IMR-90 (cell line): ENCODE results near the gene ZMYND10. TPM values are rescaled to one million over a fixed set of nuclear protein-coding genes. Genes with fewer than 3 reads are reported as not detected.

Experiments used
- ATAC-seq: fragments of 200-7000 bp; cut with Tn5 transposase; 2 replicates; pipeline ENCODE4 v1.9.1; 2020; ENCODE audit warnings: low read depth, mild to moderate bottlenecking, moderate library complexity
- BruUV-seq: library from RNA; stranded (reverse); fragments of 400-500 nt; replicated peaks from 2 replicates; lab custom pipeline; 2021; lab: Mats Ljungman, UMichigan
- CTCF ChIA-PET: fragments of 300-600 bp; formaldehyde crosslinking; extraction: SDS; loops from one replicate; lab custom pipeline; 2021; ENCODE audit warnings: antibody characterized with exemption; lab: Yijun Ruan, JAX
- POLR2A ChIA-PET: fragments of 300-600 bp; sonication (Branson Sonifier 250); formaldehyde crosslinking; loops from one replicate; lab custom pipeline; 2022; ENCODE audit warnings: antibody characterized with exemption; ENCODE audit not compliant: unreplicated experiment; lab: Charles Lee
- DNase-seq: peaks from one replicate; pipeline ENCODE4 v3.0.0; 2013
- H2AFZ ChIP-seq: replicated peaks from 2 replicates; pipeline ENCODE3; 2013; ENCODE audit warnings: low read length, mild to moderate bottlenecking; ENCODE audit not compliant: poor library complexity
- H2AK5ac ChIP-seq: 2 replicates; pipeline ENCODE4 v1.6.1; 2013; ENCODE audit warnings: low read depth, low read length, inconsistent platforms
- H2AK9ac ChIP-seq: replicated peaks from 2 replicates; pipeline ENCODE3; 2013; ENCODE audit warnings: mild to moderate bottlenecking, low read depth, low read length, moderate library complexity; ENCODE audit not compliant: poor library complexity
- H2BK120ac ChIP-seq: 2 replicates; pipeline ENCODE4 v1.6.1; 2013; ENCODE audit warnings: low read depth, low read length, inconsistent platforms
- H2BK15ac ChIP-seq: 3 replicates; pipeline ENCODE4 v1.6.1; 2013; ENCODE audit warnings: low read depth, low read length, inconsistent platforms
- H2BK20ac ChIP-seq: 2 replicates; pipeline ENCODE4 v1.6.1; 2013; ENCODE audit warnings: low read depth, mild to moderate bottlenecking, inconsistent platforms, low read length, moderate library complexity
- H2BK5ac ChIP-seq: 2 replicates; pipeline ENCODE4 v1.6.1; 2013; ENCODE audit warnings: mild to moderate bottlenecking, low read depth, low read length, inconsistent platforms; ENCODE audit not compliant: poor library complexity, severe bottlenecking
- H3K14ac ChIP-seq: replicated peaks from 2 replicates; pipeline ENCODE4 v1.6.1; 2013; ENCODE audit warnings: low read depth, low read length, inconsistent platforms
- H3K18ac ChIP-seq: 2 replicates; pipeline ENCODE4 v1.6.1; 2013; ENCODE audit warnings: low read depth, low read length, control low read depth
- H3K23ac ChIP-seq: 2 replicates; pipeline ENCODE4 v1.6.1; 2013; ENCODE audit warnings: low read depth, low read length, inconsistent platforms
- H3K27ac ChIP-seq: 2 replicates; pipeline ENCODE4 v1.5.1; 2013; ENCODE audit warnings: mild to moderate bottlenecking, control low read depth, low read length; ENCODE audit not compliant: insufficient read depth
- H3K27me3 ChIP-seq: 2 replicates; pipeline ENCODE4 v1.6.1; 2013; ENCODE audit warnings: low read length; ENCODE audit not compliant: control insufficient read depth, insufficient read depth
- H3K36me3 ChIP-seq: 2 replicates; pipeline ENCODE4 v1.6.1; 2013; ENCODE audit warnings: low read length, mixed read lengths; ENCODE audit not compliant: control insufficient read depth, insufficient read depth
- H3K4ac ChIP-seq: 2 replicates; pipeline ENCODE4 v1.6.1; 2013; ENCODE audit warnings: low read depth, low read length, inconsistent platforms
- H3K4me1 ChIP-seq: 2 replicates; pipeline ENCODE4 v1.6.1; 2013; ENCODE audit warnings: low read length, mixed read lengths; ENCODE audit not compliant: control insufficient read depth, insufficient read depth
- H3K4me2 ChIP-seq: 2 replicates; pipeline ENCODE4 v1.6.1; 2013; ENCODE audit warnings: low read depth, mild to moderate bottlenecking, control low read depth, low read length, moderate library complexity
- H3K4me3 ChIP-seq: 2 replicates; pipeline ENCODE4 v1.5.1; 2013; ENCODE audit warnings: low read depth, mild to moderate bottlenecking, control low read depth, low read length, moderate library complexity; ENCODE audit not compliant: insufficient read depth
- H3K56ac ChIP-seq: 2 replicates; pipeline ENCODE4 v1.6.1; 2013; ENCODE audit warnings: low read length, inconsistent platforms; ENCODE audit not compliant: insufficient read depth; ENCODE audit errors: extremely low read depth
- H3K79me1 ChIP-seq, 2 experiments: 2 replicates each; pipeline ENCODE4 v1.6.1; 2013; ENCODE audit warnings: low read length in 2 of 2, inconsistent platforms in 1 of 2, low read depth in 1 of 2
- H3K9ac ChIP-seq: 2 replicates; pipeline ENCODE4 v1.6.1; 2013; ENCODE audit warnings: low read depth, low read length, control low read depth
- H3K9me1 ChIP-seq: 2 replicates; pipeline ENCODE4 v1.6.1; 2013; ENCODE audit warnings: low read length, inconsistent platforms; ENCODE audit not compliant: insufficient read depth
- H3K9me3 ChIP-seq: 2 replicates; pipeline ENCODE4 v1.6.1; 2013; ENCODE audit warnings: low read length; ENCODE audit not compliant: control insufficient read depth, insufficient read depth
- H4K20me1 ChIP-seq: 2 replicates; pipeline ENCODE4 v1.6.1; 2013; ENCODE audit warnings: low read length, inconsistent platforms; ENCODE audit not compliant: insufficient read depth
- H4K5ac ChIP-seq: 2 replicates; pipeline ENCODE4 v1.6.1; 2013; ENCODE audit warnings: mild to moderate bottlenecking, low read depth, low read length, control low read depth
- H4K8ac ChIP-seq, 2 experiments: 2 replicates each; pipeline ENCODE4 v1.6.1; 2013; ENCODE audit warnings: low read depth in 2 of 2, low read length in 2 of 2, control low read depth in 1 of 2, inconsistent platforms in 1 of 2
- H4K91ac ChIP-seq: 2 replicates; pipeline ENCODE4 v1.6.1; 2013; ENCODE audit warnings: low read depth, low read length, inconsistent platforms; ENCODE audit not compliant: insufficient read depth
- CEBPB ChIP-seq: IDR thresholded peaks from 2 replicates; pipeline ENCODE4 v1.6.1; 2012; ENCODE audit warnings: low read depth, low read length, improper control_type of control experiment
- CTCF ChIP-seq: conservative IDR thresholded peaks from 2 replicates; pipeline ENCODE4 v1.5.1; 2012; ENCODE audit warnings: mild to moderate bottlenecking, low read depth, low read length, improper control_type of control experiment
- FOS ChIP-seq: fragments of 150-350 bp; IDR thresholded peaks from 2 replicates; pipeline ENCODE4 v1.6.1; 2016; ENCODE audit warnings: low read depth, low read length
- MAFK ChIP-seq: IDR thresholded peaks from 2 replicates; pipeline ENCODE4 v1.6.1; 2012; ENCODE audit warnings: low read depth, low read length, improper control_type of control experiment
- MAZ ChIP-seq: IDR thresholded peaks from 2 replicates; pipeline ENCODE4 v1.6.1; 2012; ENCODE audit warnings: low read depth, mild to moderate bottlenecking, low read length, improper control_type of control experiment, moderate library complexity, borderline replicate concordance
- MXI1 ChIP-seq: IDR thresholded peaks from 2 replicates; pipeline ENCODE4 v1.6.1; 2012; ENCODE audit warnings: low read depth, mild to moderate bottlenecking, low read length, moderate library complexity, borderline replicate concordance
- NFE2L2 ChIP-seq: fragments of 150-350 bp; IDR thresholded peaks from 2 replicates; pipeline ENCODE4 v1.6.1; 2016; ENCODE audit warnings: low read depth, mild to moderate bottlenecking, low read length
- POLR2A ChIP-seq: IDR thresholded peaks from 2 replicates; pipeline ENCODE4 v1.6.1; 2012; ENCODE audit warnings: mild to moderate bottlenecking, low read depth, low read length
- RAD21 ChIP-seq: IDR thresholded peaks from 2 replicates; pipeline ENCODE4 v1.6.1; 2012; ENCODE audit warnings: low read length, improper control_type of control experiment
- RCOR1 ChIP-seq: IDR thresholded peaks from 2 replicates; pipeline ENCODE4 v1.6.1; 2012; ENCODE audit warnings: mild to moderate bottlenecking, low read length, improper control_type of control experiment; ENCODE audit not compliant: insufficient replicate concordance
- RFX5 ChIP-seq: IDR thresholded peaks from 2 replicates; pipeline ENCODE4 v1.8.0; 2012; ENCODE audit warnings: low read depth, mild to moderate bottlenecking, low read length, moderate library complexity
- WGBS, 2 experiments: methylation state at CpG; one replicate each; pipeline versions ENCODE4 v1.1.5 to v1.1.7; 2013; ENCODE audit warnings: missing lambda C conversion rate in 2 of 2; ENCODE audit not compliant: insufficient read length in 1 of 2; ENCODE audit errors: extremely low coverage in 2 of 2; 5-methylcytosine and 5-hydroxymethylcytosine counted together
- dilution Hi-C: fragments of 300-500 bp; cut with HindIII; formaldehyde crosslinking; loops from one replicate; pipeline ENCODE4 v1.14.3; 2018; ENCODE audit warnings: low sequenced_read_pairs; ENCODE audit not compliant: unreplicated experiment
- in situ Hi-C: fragments of 300-500 bp; cut with MboI; formaldehyde crosslinking; loops from 3 replicates; pipeline ENCODE4 v1.14.3; 2019; ENCODE audit warnings: low sequenced_read_pairs, inconsistent platforms, mixed read lengths
- intact Hi-C: fragments of 100-400 bp; cut with micrococcal nuclease; formaldehyde crosslinking; loops from 2 replicates; pipeline ENCODE4 v1.10.0; 2022
- polyA plus RNA-seq, 3 experiments: library from polyadenylated mRNA; depleted of rRNA; stranded (reverse); fragments of >200 nt; gene quantifications; 2 replicates each; pipeline ENCODE4 v1.2.3, GENCODE V29; 2012; ENCODE audit warnings: low replicate concordance in 1 of 3
- total RNA-seq: library from RNA; depleted of rRNA; stranded (reverse); fragments of >200 nt; gene quantifications from 2 replicates; pipeline ENCODE4 v1.2.3, GENCODE V29; 2012
- TF ChIP-seq, protein P1 (sequence below): fragments of 150-350 bp; IDR thresholded peaks from 2 replicates; pipeline ENCODE4 v1.6.1; 2016; ENCODE audit warnings: low read depth, mild to moderate bottlenecking, low read length, moderate library complexity, borderline replicate concordance
- TF ChIP-seq, protein P2 (sequence below): fragments of 150-350 bp; IDR thresholded peaks from 2 replicates; pipeline ENCODE4 v1.6.1; 2017; ENCODE audit warnings: mild to moderate bottlenecking, antibody characterized with exemption, low read length, low read depth

ZMYND10 gene
- total and polyA plus RNA-seq, 2 of the 4 experiments (the other 2 are of a cell fraction), result 1.1 to 1.4 TPM

- no peak overlapping the region for H3K23ac ChIP-seq
- no peak overlapping the region for H2BK15ac ChIP-seq
- H3K9me1 ChIP-seq, result no peaks in the 10 kb centered on the region
- dilution Hi-C loops, result no loop called here
- in situ Hi-C loops, result no loop called here
- WGBS, 2 experiments, result no CpG with 5 or more reads among the region's 8 CpGs
- no peaks in the 10 kb centered on the region for H3K36me3 ChIP-seq
- H2AFZ ChIP-seq, result no peak overlapping the region
- H2AK9ac ChIP-seq, result no peak overlapping the region
- no peak overlapping the region for H3K18ac ChIP-seq
- no TSS peak for BruUV-seq
- H4K91ac ChIP-seq, result no peak overlapping the region
- H3K9me3 ChIP-seq, result no peaks in the 10 kb centered on the region
- H3K27ac ChIP-seq, result no peak overlapping the region
- H4K8ac ChIP-seq, result no peak overlapping the region
- H2BK20ac ChIP-seq, result no peak overlapping the region
- H3K4me2 ChIP-seq, result no peak overlapping the region
- no peak overlapping the region for H2BK5ac ChIP-seq
- H3K9ac ChIP-seq, result no peak overlapping the region
- CTCF ChIA-PET, result no interaction called here
- intact Hi-C loops, result no loop called here
- H3K4me1 ChIP-seq, result no peaks in the 10 kb centered on the region
- no peak for TF ChIP-seq NFE2L2
- TF ChIP-seq MAFK, result no peak
- TF ChIP-seq POLR2A, result no peak
- TF ChIP-seq CEBPB, result no peak
- TF ChIP-seq RAD21, result no peak
- TF ChIP-seq MXI1, result no peak
- no peak for TF ChIP-seq MAZ
- no peak for TF ChIP-seq CTCF
- TF ChIP-seq, protein P1, sequence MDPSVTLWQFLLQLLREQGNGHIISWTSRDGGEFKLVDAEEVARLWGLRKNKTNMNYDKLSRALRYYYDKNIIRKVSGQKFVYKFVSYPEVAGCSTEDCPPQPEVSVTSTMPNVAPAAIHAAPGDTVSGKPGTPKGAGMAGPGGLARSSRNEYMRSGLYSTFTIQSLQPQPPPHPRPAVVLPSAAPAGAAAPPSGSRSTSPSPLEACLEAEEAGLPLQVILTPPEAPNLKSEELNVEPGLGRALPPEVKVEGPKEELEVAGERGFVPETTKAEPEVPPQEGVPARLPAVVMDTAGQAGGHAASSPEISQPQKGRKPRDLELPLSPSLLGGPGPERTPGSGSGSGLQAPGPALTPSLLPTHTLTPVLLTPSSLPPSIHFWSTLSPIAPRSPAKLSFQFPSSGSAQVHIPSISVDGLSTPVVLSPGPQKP, result no peak
- no peak for TF ChIP-seq RFX5
- no peak for TF ChIP-seq FOS
- TF ChIP-seq, protein P2, sequence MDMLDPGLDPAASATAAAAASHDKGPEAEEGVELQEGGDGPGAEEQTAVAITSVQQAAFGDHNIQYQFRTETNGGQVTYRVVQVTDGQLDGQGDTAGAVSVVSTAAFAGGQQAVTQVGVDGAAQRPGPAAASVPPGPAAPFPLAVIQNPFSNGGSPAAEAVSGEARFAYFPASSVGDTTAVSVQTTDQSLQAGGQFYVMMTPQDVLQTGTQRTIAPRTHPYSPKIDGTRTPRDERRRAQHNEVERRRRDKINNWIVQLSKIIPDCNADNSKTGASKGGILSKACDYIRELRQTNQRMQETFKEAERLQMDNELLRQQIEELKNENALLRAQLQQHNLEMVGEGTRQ, result no peak
- no peak for TF ChIP-seq RCOR1
- H4K5ac ChIP-seq, result no peak overlapping the region
- DNase-seq (no peak), ATAC-seq (no peak; the same call in 1 of the 2 replicates)
- peaks cover 56% of the 10 kb centered on the region for H3K27me3 ChIP-seq
- no peak overlapping the region for H2BK120ac ChIP-seq
- no peak overlapping the region for H3K4ac ChIP-seq
- H3K56ac ChIP-seq, result no peak overlapping the region
- H3K4me3 ChIP-seq, result no peak overlapping the region
- no peak overlapping the region for H2AK5ac ChIP-seq
- POLR2A ChIA-PET, result no interaction called here
- no peaks in the 10 kb centered on the region for H4K20me1 ChIP-seq
- H3K79me1 ChIP-seq, result no peaks in the 10 kb centered on the region
- no peak overlapping the region for H3K14ac ChIP-seq
These were observed 26.8 kb upstream of the ZMYND10 start for GRCh38 chr3:50372349-50372748.
